ENCODE data around the gene MAP3K20. TPM values are rescaled to one million over a fixed set of nuclear protein-coding genes. Genes with fewer than 3 reads are reported as not detected.
A peak's percentile ranks its signal among the peaks of the same experiment; 100 is the strongest.
"Not testable (repeated sequence)": the region's sequence is repeated elsewhere in the genome, so short reads cannot be mapped to it uniquely, and the experiment has no call there.

The MAP3K20 gene
- total RNA-seq, 1 donor from 2014 or later = 19.1 TPM

DNA sequence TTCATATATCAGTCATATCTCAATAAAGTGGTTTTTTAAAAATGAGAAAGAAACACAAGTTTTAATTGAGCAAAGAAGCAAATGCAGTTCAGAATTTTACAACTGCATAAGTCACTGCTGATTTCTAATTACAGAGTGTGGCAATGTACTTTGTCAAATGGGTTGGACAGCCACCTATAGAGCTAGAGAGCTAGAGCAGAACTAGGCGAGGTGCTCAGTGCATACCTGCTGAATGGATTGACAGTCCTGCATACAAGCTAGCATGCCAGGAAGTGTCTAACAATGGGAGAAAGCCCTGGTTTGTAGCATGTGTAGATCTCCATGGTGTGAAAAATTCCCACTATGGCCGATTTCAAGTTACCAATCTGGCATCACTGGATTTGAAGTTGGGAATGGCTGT, 172.7 kb downstream of the MAP3K20 start:
- Mint-ChIP-seq H3K4me1 (no peaks in the 10 kb centered on the region), H3K9me3 (no peaks in the 10 kb centered on the region), H3K36me3 (ENCODE audit: low read depth) (peaks cover 2% of the 10 kb centered on the region), H3K4me3 (no peak overlapping the region), H3K27me3 (peaks cover 7% of the 10 kb centered on the region), H3K27ac (no peak overlapping the region)
- no peak for DNase-seq
- intact Hi-C loops (cut with micrococcal nuclease) = no loop called here

DNA sequence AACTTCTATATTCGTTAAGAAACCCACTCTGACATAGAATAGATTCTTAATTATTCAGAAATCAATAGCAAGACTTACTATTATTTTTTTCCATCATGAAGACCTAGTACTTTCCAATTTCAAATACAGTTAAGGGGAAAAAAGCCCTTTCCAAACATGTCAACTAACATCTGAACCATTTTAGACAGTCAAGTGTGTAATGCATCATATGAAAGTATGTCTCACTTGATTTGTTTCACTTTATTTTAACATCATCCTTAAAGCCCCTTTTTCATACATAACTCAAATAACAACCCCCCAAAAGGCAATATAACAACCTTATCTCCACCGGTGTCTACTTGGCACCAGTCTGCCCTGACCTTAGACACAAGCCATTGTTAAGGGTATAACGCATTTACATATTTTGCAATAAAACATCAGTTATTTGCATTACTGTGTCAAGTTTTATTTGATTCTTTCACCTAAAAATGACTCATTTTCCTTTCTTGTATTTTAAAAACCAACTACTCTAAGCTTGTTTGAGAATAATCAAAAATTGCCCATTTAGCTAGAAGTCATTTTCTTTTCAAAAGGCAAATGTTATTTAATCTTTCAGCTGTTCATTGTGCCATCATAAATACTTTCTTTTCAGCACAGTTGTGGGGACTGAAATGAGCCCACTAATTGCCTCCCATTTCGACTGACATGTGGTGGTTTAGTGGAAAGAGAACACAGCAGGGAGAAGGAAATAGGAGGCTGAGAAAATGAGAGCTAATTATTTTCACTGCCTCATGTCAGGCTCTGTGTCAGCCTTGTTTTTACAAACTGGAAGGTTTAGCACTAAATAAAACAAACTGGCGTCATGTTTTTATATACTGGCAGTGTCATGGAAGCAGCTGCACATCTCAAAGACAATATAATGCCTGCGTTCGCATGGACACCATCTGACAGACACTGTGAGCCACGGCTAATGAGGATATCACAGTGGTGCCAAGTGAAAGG, 174.3 kb downstream of the MAP3K20 start:
- no peak for DNase-seq
- no peak overlapping the region for H3K27ac Mint-ChIP-seq
- H3K27me3 Mint-ChIP-seq = peaks cover 7% of the 10 kb centered on the region
- intact Hi-C loops (cut with micrococcal nuclease) = no loop called here
- H3K9me3 Mint-ChIP-seq = no peaks in the 10 kb centered on the region
- H3K4me3 Mint-ChIP-seq = no peak overlapping the region
- no peaks in the 10 kb centered on the region for H3K4me1 Mint-ChIP-seq
- H3K36me3 Mint-ChIP-seq (ENCODE audit: low read depth) = peaks cover 2% of the 10 kb centered on the region

DNA sequence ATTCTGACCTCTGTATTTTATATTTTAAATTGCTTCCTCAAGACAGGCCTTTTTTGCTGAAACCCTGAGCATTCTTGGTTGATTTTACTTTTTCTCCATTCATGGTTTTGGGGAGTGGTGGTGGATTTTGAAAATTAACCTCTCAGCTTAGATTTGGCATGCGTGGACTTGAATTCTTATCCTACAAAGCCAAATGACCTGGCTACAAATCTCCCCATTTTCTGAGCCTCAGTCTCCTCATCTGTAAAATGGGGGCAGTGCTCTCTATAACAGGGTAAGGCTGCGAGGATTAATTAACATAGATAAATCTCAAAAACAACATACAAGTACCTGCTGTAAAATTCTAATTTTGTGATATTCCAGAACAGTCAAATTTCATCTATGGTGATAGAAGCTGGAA, 175.6 kb downstream of the MAP3K20 start:
- Mint-ChIP-seq H3K4me1 (no peaks in the 10 kb centered on the region), H3K27ac (no peak overlapping the region), H3K27me3 (peaks cover 9% of the 10 kb centered on the region), H3K36me3 (ENCODE audit: low read depth) (peaks cover 2% of the 10 kb centered on the region), H3K9me3 (no peaks in the 10 kb centered on the region), H3K4me3 (no peak overlapping the region)
- intact Hi-C loops (cut with micrococcal nuclease) = no loop called here
- DNase-seq = no peak

DNA sequence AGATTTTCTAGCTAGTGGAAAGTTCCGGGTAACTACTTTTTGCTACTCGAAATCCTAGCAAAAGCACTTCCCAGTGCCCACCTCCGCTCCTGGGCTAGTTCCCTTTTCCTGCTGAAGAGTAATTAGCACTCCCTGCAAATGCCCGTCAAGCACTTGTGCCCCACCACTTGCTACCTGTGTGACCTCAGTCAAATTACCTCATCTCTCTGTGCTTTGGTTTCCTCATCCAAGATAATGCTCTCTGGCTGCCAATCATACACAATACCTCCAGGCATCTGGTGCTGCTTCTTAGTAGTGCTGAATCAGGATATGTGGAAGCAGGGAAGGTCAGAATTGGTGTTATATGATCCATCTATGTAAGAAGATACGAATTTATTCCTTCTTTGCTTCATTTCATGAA, 176.9 kb downstream of the MAP3K20 start:
- Mint-ChIP-seq H3K4me1 (no peaks in the 10 kb centered on the region), H3K27ac (no peak overlapping the region), H3K36me3 (ENCODE audit: low read depth) (peaks cover 2% of the 10 kb centered on the region), H3K4me3 (no peak overlapping the region), H3K9me3 (no peaks in the 10 kb centered on the region), H3K27me3 (peaks cover 9% of the 10 kb centered on the region)
- no peak for DNase-seq
- intact Hi-C loops (cut with micrococcal nuclease) = no loop called here

DNA sequence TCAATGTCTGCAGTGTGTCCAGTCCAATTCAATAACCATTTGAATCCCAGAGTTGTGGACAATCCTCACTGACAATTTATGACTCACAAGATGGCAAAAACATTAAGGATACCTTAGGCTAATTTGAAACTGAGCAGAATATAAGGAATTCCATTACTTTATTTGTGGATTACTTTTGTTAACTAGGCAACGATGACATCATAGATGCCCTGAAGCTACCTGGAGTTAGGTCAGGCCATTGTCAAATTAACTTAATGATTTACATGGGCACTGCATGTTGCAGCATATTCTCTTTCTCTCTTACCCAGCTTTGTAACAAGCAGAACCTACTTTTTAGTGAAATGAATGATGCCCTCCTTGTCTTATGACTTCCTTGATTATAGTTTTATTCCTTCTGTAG, 179.0 kb downstream of the MAP3K20 start:
- H3K36me3 Mint-ChIP-seq (ENCODE audit: low read depth) = peaks cover 4% of the 10 kb centered on the region
- no peaks in the 10 kb centered on the region for H3K9me3 Mint-ChIP-seq
- H3K4me3 Mint-ChIP-seq = no peak overlapping the region
- no peaks in the 10 kb centered on the region for H3K4me1 Mint-ChIP-seq
- DNase-seq = no peak
- no peak overlapping the region for H3K27ac Mint-ChIP-seq
- H3K27me3 Mint-ChIP-seq = peaks cover 6% of the 10 kb centered on the region
- intact Hi-C loops (cut with micrococcal nuclease) = no loop called here

DNA sequence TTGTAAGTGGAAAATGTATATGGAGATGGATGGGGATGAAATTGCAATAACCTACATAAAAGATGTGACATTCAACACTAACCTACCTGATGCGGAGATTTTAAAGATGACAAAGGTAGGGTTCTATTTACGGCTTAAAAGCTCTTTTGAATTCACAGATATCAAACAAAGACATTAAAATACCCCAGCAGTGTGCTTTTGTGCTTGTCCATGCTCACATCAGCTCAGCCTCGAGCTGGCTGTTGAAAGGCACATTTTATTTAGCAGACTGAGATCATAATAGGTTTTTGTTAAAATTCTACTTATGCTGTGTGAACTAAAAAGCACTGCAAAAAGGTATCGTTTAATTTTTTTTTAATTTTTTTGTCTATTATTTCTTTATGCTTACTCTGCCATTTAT, 183.1 kb downstream of the MAP3K20 start:
- no peak for DNase-seq
- intact Hi-C loops (cut with micrococcal nuclease) = no loop called here
- Mint-ChIP-seq H3K36me3 (ENCODE audit: low read depth) (peaks cover 7% of the 10 kb centered on the region), H3K27ac (no peak overlapping the region), H3K4me1 (no peaks in the 10 kb centered on the region), H3K27me3 (peaks cover 2% of the 10 kb centered on the region), H3K9me3 (no peaks in the 10 kb centered on the region), H3K4me3 (no peak overlapping the region)

DNA sequence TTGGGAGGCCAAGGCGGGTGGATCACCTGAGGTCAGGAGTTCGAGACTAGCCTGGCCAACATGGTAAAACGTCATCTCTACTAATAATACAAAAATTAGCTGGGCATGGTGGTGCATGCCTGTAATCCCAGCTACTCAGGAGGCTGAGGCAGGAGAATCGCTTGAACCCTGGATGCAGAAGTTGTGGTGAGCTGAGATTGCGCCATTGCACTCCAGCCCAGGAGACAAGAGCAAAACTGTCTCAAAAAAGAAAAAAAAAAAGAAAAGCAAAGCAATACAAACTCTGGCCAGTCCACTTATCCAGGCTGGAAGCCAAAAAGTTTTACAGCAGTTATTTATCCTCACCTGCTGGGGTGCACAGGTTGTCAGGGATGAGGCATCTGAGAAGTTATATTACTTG, 186.7 kb downstream of the MAP3K20 start:
- intact Hi-C loops (cut with micrococcal nuclease); H3K4me3 Mint-ChIP-seq; DNase-seq; H3K27ac Mint-ChIP-seq; H3K9me3 Mint-ChIP-seq; H3K27me3 Mint-ChIP-seq: not testable (repeated sequence)
- peaks cover 12% of the 10 kb centered on the region for H3K4me1 Mint-ChIP-seq
- peaks cover 12% of the 10 kb centered on the region for H3K36me3 Mint-ChIP-seq (ENCODE audit: low read depth)

DNA sequence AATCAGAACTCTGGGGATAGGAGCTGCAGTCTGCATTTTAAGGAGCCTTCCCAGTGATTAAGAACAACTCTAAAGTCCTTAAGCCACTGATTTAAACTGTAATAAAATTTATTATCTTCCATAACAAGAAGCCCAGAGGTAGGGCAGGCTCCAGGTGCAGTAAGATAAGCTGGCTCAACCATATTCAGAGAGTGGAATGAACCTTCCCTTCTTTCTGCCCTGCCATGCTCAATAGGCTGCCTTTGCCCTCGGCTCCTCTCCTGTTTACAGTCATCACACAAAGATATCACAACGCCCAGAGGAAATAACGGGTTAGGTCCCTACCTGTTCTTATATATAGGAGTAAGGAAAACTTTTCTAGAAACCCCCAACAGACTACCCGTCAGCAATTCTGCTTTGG, 188.5 kb downstream of the MAP3K20 start:
- H3K27me3 Mint-ChIP-seq = no peaks in the 10 kb centered on the region
- peak overlapping the region; percentile 32 for H3K4me3 Mint-ChIP-seq
- no peak for DNase-seq
- H3K4me1 Mint-ChIP-seq = peaks cover 12% of the 10 kb centered on the region
- H3K36me3 Mint-ChIP-seq (ENCODE audit: low read depth) = peaks cover 12% of the 10 kb centered on the region
- intact Hi-C loops (cut with micrococcal nuclease) = no loop called here
- H3K27ac Mint-ChIP-seq = no peak overlapping the region
- H3K9me3 Mint-ChIP-seq = no peaks in the 10 kb centered on the region

DNA sequence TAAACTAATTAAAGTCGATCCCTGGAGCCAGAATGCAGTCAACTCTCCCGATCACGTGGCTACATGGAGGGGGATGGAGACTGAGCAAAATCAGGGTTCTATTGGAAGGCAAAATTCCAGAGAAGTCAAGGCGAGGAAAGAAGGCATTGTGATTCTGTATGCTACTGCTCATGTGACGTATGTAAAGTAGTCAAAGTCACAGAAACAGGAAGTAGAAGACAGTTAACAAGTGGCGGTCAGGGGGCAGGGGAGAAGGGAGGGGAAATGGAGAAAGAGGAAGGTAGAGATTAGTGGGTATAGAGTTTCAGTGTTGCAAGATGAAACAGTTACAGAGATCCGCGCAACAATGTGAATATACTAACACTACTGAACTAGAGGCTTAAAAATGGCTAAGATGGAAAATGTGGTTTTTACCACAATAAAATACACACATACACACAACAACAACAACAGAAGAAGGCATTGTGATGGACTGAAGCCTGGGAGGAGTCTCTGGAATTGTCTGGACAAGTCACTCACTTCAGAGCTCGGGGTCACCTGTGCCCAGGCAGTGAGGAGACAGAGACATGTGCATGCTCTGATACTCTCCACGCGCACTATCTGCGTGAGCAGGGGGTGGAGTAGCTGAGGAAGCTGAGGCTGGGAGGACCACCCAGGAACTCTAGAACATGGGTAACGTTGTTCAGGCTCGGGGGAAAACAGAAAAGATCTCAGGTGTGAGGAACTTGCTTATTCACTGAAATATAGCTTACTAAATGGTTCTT, 189.1 kb downstream of the MAP3K20 start:
- Mint-ChIP-seq H3K36me3 (ENCODE audit: low read depth) (peaks cover 10% of the 10 kb centered on the region), H3K4me1 (peaks cover 12% of the 10 kb centered on the region), H3K27me3 (no peaks in the 10 kb centered on the region), H3K27ac (peak overlapping the region; percentile 0), H3K9me3 (no peaks in the 10 kb centered on the region), H3K4me3 (peak overlapping the region; percentile 32)
- DNase-seq = peak; percentile 70
- intact Hi-C loops (cut with micrococcal nuclease) = no loop called here

DNA sequence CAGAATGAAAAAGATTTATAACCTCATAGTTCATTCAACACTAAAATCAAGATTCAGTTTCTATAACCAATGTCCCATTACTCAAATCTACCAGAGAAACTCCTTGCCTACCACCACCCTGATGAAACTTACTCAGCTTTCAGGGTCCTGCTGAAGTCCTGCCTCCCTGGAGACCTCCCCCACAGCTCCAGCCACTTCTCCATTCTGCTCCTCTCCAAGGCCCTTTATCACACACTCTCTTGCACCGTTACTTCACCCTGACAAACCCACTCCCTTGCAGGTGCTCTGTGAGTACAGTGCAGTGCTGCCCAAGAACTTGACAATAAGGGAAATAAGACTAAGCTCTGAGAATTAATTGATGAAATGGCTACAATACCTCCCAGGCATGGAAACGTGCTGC, 195.5 kb downstream of the MAP3K20 start:
- no peak for DNase-seq
- no peaks in the 10 kb centered on the region for H3K4me1 Mint-ChIP-seq
- H3K4me3 Mint-ChIP-seq = no peak overlapping the region
- H3K27ac Mint-ChIP-seq = no peak overlapping the region
- H3K27me3 Mint-ChIP-seq = peaks cover 10% of the 10 kb centered on the region
- peaks cover under 1% of the 10 kb centered on the region for H3K36me3 Mint-ChIP-seq (ENCODE audit: low read depth)
- H3K9me3 Mint-ChIP-seq = peaks cover 6% of the 10 kb centered on the region
- intact Hi-C loops (cut with micrococcal nuclease) = no loop called here

DNA sequence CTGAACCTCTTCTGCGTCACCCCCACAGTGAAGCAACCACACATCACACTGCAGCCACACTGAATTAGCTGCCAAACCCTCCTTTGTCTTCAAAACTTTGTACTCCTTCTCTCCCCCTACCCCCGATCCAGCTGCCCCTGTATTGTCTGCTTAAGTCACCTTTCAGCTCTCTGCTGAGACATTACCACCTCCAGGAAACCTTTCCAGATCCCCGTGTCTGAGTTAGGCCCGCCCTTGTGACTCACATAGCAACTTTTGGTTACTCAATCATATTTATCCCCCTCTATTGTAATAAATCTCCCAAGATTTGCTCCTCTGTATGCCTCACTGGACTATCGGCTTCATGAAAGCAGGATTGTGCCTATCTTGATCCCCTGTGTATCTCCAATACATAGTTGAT, 196.2 kb downstream of the MAP3K20 start:
- Mint-ChIP-seq H3K27ac (no peak overlapping the region), H3K36me3 (ENCODE audit: low read depth) (no peaks in the 10 kb centered on the region), H3K27me3 (peaks cover 10% of the 10 kb centered on the region), H3K4me1 (no peaks in the 10 kb centered on the region), H3K9me3 (peaks cover 6% of the 10 kb centered on the region), H3K4me3 (no peak overlapping the region)
- no peak for DNase-seq
- intact Hi-C loops (cut with micrococcal nuclease) = no loop called here

DNA sequence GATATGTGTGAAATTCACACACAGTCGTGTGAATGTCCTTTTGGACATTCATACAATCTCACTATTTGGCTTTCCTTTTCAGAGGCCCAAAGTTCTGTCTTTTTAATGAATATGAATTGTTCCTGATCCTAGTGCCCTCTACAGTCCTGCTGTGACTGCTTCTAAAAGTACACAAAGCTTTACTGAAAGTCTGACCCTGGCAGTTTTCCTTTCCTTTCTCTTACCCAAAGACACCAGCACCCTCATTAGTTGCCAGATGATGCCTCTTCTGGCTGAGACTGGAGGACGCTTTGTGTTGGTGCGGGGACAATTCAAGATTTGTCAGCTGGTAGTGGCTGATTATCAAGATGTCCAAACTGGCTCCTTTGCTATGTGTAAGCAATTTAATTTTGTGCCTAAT, 197.2 kb downstream of the MAP3K20 start:
- Mint-ChIP-seq H3K27ac (no peak overlapping the region), H3K27me3 (peaks cover 12% of the 10 kb centered on the region), H3K4me1 (no peaks in the 10 kb centered on the region), H3K9me3 (peaks cover 12% of the 10 kb centered on the region), H3K36me3 (ENCODE audit: low read depth) (no peaks in the 10 kb centered on the region), H3K4me3 (no peak overlapping the region)
- DNase-seq = no peak
- intact Hi-C loops (cut with micrococcal nuclease) = no loop called here

DNA sequence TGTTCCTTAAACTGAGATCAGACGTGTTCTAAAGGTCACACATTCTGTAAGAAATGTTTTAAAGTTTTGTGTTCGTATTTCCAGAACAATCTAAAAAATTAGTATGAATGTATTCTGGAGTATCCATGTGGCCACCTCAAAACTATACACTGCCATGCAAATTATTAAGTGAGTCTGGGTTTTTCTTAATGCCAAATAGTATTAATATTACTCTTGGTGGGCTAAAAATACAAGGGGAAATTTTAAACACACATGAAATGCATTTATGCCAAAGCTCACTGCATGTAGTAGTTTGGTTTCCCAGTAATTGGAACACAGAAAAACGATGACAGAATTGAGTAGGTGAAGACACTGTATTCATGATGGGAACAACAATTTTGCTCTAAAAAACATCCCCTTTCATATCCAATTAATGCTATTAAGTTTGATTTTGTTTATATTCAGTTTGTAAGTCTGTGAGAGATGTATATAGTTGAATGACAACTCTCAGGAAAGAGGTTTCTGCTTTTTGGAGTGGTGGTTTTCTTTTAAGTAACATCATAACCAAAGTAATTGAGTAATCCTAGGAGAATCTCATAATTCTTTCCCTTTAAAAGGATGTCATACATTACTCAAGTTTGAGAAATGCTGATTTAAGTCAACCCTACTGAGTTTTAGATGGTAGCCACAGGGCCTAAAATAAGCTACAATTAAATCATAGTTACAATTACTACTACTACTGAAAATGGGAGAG, 203.3 kb downstream of the MAP3K20 start:
- Mint-ChIP-seq H3K4me3 (no peak overlapping the region), H3K27me3 (peaks cover 7% of the 10 kb centered on the region), H3K36me3 (ENCODE audit: low read depth) (no peaks in the 10 kb centered on the region), H3K9me3 (peaks cover 5% of the 10 kb centered on the region), H3K27ac (peak overlapping the region; percentile 45), H3K4me1 (peaks cover 5% of the 10 kb centered on the region)
- intact Hi-C loops (cut with micrococcal nuclease) = no loop called here
- no peak for DNase-seq

DNA sequence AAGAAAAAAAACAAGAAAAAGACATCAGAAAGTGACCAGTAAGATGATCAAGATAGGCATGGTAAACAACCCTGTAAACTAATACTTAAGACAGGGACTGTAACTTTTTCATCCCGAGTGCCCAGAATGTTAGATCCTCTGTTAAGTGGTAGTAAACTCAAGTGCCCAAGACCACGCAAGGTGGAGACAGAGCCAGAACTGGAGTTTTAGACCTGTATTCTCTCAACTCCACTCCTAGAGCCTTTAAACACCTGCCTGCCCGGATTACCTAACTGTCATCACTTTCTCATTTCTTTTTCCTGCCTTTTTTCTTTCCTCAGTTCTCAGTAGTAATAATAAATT, 203.9 kb downstream of the MAP3K20 start:
- Mint-ChIP-seq H3K9me3 (peaks cover 5% of the 10 kb centered on the region), H3K27ac (peak overlapping the region; percentile 45), H3K4me1 (peaks cover 5% of the 10 kb centered on the region), H3K27me3 (peaks cover 7% of the 10 kb centered on the region), H3K4me3 (no peak overlapping the region), H3K36me3 (ENCODE audit: low read depth) (no peaks in the 10 kb centered on the region)
- intact Hi-C loops (cut with micrococcal nuclease) = no loop called here
- no peak for DNase-seq

All from activated CD4-positive, alpha-beta T cell treated with anti-CD3 and anti-CD28 coated beads, Interleukin-2, amount 10 ng/mL, durations not matched to agents 24 days and 14 days (primary cell).